ENCODE results near the gene SCYL1. TPM values are rescaled to one million over a fixed set of nuclear protein-coding genes. Genes with fewer than 3 reads are reported as not detected.

SCYL1 gene
- total and polyA plus RNA-seq, 4 donors, result 33.7 to 62.0 (median 52.6) TPM

DNA sequence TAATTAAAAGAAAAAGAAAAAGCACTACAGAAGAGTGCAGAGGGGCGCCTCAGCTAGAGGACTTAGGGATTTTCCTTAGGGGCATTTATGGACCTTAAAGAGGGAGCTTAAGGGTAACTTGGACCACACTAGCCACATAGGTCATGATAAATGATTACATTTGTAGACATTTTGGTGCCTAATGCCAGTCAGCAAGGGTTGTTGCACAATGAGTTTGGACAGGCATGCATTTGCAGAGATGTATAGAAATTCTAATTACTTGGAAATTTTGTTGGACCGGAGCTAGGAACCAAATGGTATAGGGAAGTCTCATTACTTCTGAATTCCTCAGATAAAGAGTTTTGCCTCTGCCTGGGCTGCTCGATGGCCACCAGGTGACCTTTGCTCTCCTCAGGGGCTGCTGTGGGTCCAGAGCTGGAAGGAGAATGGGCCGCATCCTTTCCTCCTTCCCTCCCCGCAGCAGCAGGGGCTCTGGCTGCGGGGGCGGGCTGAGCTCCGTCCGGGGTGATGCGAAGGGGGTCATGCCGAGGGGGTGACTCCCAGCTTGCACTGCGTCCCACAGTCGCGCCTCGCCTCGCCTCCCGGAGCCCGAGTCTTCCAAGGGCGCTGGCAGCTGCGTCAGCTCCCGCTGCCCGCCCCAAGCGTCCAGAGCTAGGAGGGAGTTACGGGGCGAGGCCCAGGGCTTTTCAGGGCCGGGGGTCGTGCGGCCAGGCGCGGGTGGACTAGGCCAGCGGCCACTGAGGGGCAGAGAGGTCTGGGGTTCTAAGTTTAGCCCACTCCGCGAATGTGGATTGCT lies 46.3 kb upstream of the SCYL1 start:
- DNase-seq (ENCODE audit: low spot score), result no peak

DNA sequence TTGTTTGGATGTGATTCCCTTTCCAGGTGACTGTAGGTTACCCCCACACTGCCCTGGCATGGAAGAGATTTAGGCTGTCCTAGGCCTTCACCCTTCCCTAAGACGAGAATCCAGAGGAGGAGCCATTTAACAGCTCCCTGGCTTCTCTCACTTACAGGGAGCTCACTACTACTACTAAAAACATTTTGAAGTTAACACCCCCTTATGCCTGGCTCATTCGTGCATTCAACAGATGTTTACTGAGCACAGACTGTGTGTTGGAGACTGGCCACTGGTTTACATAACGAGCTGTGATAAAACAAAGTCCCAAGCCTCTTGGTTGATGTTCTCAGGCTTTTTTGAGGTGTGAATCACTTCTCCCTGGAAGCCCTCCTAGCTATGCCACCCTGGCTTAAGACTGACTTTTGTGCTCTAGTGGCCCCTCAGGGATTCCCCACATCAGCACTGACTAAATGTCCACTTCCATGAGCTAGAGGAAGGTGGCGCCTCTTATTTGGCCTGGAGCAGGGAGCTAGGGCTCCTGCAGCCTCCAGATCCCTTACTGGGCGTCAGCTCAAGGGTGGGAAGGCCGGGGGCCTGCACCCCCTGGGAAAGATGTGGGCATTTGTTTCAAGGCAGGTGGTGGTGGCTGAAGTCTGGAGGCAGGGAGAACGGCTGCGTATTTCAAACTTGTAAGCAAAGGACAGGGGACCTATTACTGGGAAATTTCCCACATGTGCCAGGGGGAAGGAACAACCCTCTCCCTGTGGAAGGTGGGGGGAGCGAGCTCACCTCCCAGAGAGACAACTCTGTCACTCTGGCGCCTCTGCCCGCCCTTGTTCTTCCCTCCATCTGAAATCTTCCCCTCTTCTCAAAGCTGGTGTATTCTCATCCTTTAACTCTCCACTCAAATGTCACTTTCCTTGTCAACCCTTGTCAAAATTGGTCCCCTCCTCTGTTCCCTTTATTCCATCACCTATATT lies 45.4 kb upstream of the SCYL1 start:
- 62% methylated on average over 11 of the region's 11 CpGs for WGBS
- no peaks in the 10 kb centered on the region for H3K36me3 ChIP-seq (ENCODE audit: control insufficient read depth in 4 of 4, insufficient read depth in 3 of 4, low read depth in 1 of 4, low read length in 3 of 4)
- peak overlapping the region in 1 of 3 donors; percentile 3 for H3K4me3 ChIP-seq (ENCODE audit: low read depth in 1 of 3, low read length in 3 of 3)
- no peak for DNase-seq (ENCODE audit: low spot score)
- TF ChIP-seq, protein P1, sequence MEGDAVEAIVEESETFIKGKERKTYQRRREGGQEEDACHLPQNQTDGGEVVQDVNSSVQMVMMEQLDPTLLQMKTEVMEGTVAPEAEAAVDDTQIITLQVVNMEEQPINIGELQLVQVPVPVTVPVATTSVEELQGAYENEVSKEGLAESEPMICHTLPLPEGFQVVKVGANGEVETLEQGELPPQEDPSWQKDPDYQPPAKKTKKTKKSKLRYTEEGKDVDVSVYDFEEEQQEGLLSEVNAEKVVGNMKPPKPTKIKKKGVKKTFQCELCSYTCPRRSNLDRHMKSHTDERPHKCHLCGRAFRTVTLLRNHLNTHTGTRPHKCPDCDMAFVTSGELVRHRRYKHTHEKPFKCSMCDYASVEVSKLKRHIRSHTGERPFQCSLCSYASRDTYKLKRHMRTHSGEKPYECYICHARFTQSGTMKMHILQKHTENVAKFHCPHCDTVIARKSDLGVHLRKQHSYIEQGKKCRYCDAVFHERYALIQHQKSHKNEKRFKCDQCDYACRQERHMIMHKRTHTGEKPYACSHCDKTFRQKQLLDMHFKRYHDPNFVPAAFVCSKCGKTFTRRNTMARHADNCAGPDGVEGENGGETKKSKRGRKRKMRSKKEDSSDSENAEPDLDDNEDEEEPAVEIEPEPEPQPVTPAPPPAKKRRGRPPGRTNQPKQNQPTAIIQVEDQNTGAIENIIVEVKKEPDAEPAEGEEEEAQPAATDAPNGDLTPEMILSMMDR (IDR thresholded peaks at IDR 0.05; ENCODE audit: low read depth, low read length, missing input control), result no peak
- TF ChIP-seq FOXA2 (IDR thresholded peaks at IDR 0.05) (peak; percentile 91), HNF4A (conservative IDR thresholded peaks at IDR 0.05) (peak; percentile 49 to 61), JUND (IDR thresholded peaks at IDR 0.05) (peak in 1 of 2 donors; percentile 24), RAD21 (IDR thresholded peaks at IDR 0.05) (peak in 1 of 2 donors; percentile 30), YY1 (IDR thresholded peaks at IDR 0.05) (peak; percentile 27), RXRA (IDR thresholded peaks at IDR 0.05) (peak in 1 of 2 donors; percentile 45), SP1 (IDR thresholded peaks at IDR 0.05) (peak; percentile 53), HNF4G (IDR thresholded peaks at IDR 0.05) (no peak), EGR1 (IDR thresholded peaks at IDR 0.05; ENCODE audit: low read depth in 2 of 2) (no peak), GABPA (IDR thresholded peaks at IDR 0.05 in 1 of 2, conservative IDR thresholded peaks at IDR 0.05 in 1 of 2) (no peak), FOXA1 (IDR thresholded peaks at IDR 0.05) (peak; percentile 74)
- TF ChIP-seq, protein P2, sequence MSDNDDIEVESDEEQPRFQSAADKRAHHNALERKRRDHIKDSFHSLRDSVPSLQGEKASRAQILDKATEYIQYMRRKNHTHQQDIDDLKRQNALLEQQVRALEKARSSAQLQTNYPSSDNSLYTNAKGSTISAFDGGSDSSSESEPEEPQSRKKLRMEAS (IDR thresholded peaks at IDR 0.05), result peak; percentile 27
- TF ChIP-seq, protein P3, sequence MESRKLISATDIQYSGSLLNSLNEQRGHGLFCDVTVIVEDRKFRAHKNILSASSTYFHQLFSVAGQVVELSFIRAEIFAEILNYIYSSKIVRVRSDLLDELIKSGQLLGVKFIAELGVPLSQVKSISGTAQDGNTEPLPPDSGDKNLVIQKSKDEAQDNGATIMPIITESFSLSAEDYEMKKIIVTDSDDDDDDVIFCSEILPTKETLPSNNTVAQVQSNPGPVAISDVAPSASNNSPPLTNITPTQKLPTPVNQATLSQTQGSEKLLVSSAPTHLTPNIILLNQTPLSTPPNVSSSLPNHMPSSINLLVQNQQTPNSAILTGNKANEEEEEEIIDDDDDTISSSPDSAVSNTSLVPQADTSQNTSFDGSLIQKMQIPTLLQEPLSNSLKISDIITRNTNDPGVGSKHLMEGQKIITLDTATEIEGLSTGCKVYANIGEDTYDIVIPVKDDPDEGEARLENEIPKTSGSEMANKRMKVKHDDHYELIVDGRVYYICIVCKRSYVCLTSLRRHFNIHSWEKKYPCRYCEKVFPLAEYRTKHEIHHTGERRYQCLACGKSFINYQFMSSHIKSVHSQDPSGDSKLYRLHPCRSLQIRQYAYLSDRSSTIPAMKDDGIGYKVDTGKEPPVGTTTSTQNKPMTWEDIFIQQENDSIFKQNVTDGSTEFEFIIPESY (IDR thresholded peaks at IDR 0.05), result peak; percentile 22
- TF ChIP-seq, protein P4, sequence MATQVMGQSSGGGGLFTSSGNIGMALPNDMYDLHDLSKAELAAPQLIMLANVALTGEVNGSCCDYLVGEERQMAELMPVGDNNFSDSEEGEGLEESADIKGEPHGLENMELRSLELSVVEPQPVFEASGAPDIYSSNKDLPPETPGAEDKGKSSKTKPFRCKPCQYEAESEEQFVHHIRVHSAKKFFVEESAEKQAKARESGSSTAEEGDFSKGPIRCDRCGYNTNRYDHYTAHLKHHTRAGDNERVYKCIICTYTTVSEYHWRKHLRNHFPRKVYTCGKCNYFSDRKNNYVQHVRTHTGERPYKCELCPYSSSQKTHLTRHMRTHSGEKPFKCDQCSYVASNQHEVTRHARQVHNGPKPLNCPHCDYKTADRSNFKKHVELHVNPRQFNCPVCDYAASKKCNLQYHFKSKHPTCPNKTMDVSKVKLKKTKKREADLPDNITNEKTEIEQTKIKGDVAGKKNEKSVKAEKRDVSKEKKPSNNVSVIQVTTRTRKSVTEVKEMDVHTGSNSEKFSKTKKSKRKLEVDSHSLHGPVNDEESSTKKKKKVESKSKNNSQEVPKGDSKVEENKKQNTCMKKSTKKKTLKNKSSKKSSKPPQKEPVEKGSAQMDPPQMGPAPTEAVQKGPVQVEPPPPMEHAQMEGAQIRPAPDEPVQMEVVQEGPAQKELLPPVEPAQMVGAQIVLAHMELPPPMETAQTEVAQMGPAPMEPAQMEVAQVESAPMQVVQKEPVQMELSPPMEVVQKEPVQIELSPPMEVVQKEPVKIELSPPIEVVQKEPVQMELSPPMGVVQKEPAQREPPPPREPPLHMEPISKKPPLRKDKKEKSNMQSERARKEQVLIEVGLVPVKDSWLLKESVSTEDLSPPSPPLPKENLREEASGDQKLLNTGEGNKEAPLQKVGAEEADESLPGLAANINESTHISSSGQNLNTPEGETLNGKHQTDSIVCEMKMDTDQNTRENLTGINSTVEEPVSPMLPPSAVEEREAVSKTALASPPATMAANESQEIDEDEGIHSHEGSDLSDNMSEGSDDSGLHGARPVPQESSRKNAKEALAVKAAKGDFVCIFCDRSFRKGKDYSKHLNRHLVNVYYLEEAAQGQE (IDR thresholded peaks at IDR 0.05), result peak; percentile 55
- H3K9ac ChIP-seq (ENCODE audit: low read depth in 1 of 2, low read length in 2 of 2), result peak overlapping the region; percentile 40 to 72
- no peaks in the 10 kb centered on the region for H3K27me3 ChIP-seq (ENCODE audit: control insufficient read depth in 4 of 4, insufficient read depth in 4 of 4, low read length in 3 of 4)
- no peaks in the 10 kb centered on the region for H3K9me3 ChIP-seq (ENCODE audit: control insufficient read depth in 4 of 4, low read length in 3 of 4)
- H3K4me1 ChIP-seq (ENCODE audit: control insufficient read depth in 4 of 4, insufficient read depth in 4 of 4, low read length in 3 of 4), result peaks cover 7 to 27% (median 20%) of the 10 kb centered on the region in 4 donors
- peak overlapping the region; percentile 92 to 93 for H3K27ac ChIP-seq (ENCODE audit: low read depth in 1 of 2, low read length in 2 of 2)

More for the DNA sequence above, 46.3 kb upstream of the SCYL1 start:
- Histone ChIP-seq H3K36me3 (ENCODE audit: control insufficient read depth in 4 of 4, insufficient read depth in 3 of 4, low read depth in 1 of 4, low read length in 3 of 4) (no peaks in the 10 kb centered on the region), H3K4me1 (ENCODE audit: control insufficient read depth in 4 of 4, insufficient read depth in 4 of 4, low read length in 3 of 4) (peaks cover 7 to 27% (median 20%) of the 10 kb centered on the region in 4 donors), H3K27ac (ENCODE audit: low read depth in 1 of 2, low read length in 2 of 2) (peak overlapping the region; percentile 92 to 93), H3K27me3 (ENCODE audit: control insufficient read depth in 4 of 4, insufficient read depth in 4 of 4, low read length in 3 of 4) (no peaks in the 10 kb centered on the region), H3K9ac (ENCODE audit: low read depth in 1 of 2, low read length in 2 of 2) (peak overlapping the region; percentile 54 to 72), H3K9me3 (ENCODE audit: control insufficient read depth in 4 of 4, low read length in 3 of 4) (no peaks in the 10 kb centered on the region), H3K4me3 (ENCODE audit: low read depth in 1 of 3, low read length in 3 of 3) (peak overlapping the region in 1 of 3 donors; percentile 3)
- TF ChIP-seq, protein P5, sequence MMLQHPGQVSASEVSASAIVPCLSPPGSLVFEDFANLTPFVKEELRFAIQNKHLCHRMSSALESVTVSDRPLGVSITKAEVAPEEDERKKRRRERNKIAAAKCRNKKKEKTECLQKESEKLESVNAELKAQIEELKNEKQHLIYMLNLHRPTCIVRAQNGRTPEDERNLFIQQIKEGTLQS (IDR thresholded peaks at IDR 0.05), result no peak
- TF ChIP-seq GABPA (IDR thresholded peaks at IDR 0.05 in 1 of 2, conservative IDR thresholded peaks at IDR 0.05 in 1 of 2) (no peak), YY1 (IDR thresholded peaks at IDR 0.05) (no peak), RXRA (IDR thresholded peaks at IDR 0.05) (peak in 1 of 2 donors; percentile 5), HNF4G (IDR thresholded peaks at IDR 0.05) (no peak), RAD21 (IDR thresholded peaks at IDR 0.05) (no peak)
- 42% methylated on average over 33 of the region's 33 CpGs for WGBS
